Endothelial cell of umbilical vein (primary cell): ENCODE results near the gene PCYOX1L. TPM values are rescaled to one million over a fixed set of nuclear protein-coding genes. Genes with fewer than 3 reads are reported as not detected.

Experiments
- BruUV-seq: library from RNA; stranded (reverse); fragments of 400-500 nt; replicated peaks from 2 replicates; lab custom pipeline; 2021; lab: Mats Ljungman, UMichigan
- CTCF ChIA-PET: fragments of 300-600, 350-600 bp; sonication (Branson Sonifier 250); formaldehyde crosslinking; loops from one replicate; lab custom pipeline; 2021; ENCODE audit warnings: antibody characterized with exemption, inconsistent platforms; lab: Charles Lee
- POLR2A ChIA-PET: fragments of 300-600, 350-600 bp; sonication (Branson Sonifier 250); formaldehyde crosslinking; loops from one replicate; lab custom pipeline; 2021; ENCODE audit warnings: antibody characterized with exemption, inconsistent platforms; lab: Charles Lee
- DNase-seq: peaks from one replicate; pipeline ENCODE4 v3.0.0-alpha.2; 2011; ENCODE audit warnings: low read depth, low spot score
- FAIRE-seq: peaks from 2 replicates; lab custom pipeline; 2011; peaks lifted over from hg19 to GRCh38; lab: Jason Lieb, UNC
- H2AFZ ChIP-seq: 2 replicates; pipeline ENCODE4 v1.6.0; 2012; ENCODE audit warnings: low read depth, low read length, control low read depth, inconsistent platforms
- H3K27ac ChIP-seq: 2 replicates; pipeline ENCODE4 v1.5.1; 2011; ENCODE audit warnings: low read depth, mild to moderate bottlenecking, control low read depth, low read length, moderate library complexity; ENCODE audit not compliant: insufficient read depth
- H3K27me3 ChIP-seq, 2 experiments: 2 replicates each; pipeline versions ENCODE4 v1.6.0 to v1.6.1; 2011; ENCODE audit warnings: low read length in 2 of 2, mixed read lengths in 1 of 2; ENCODE audit not compliant: control insufficient read depth in 2 of 2, insufficient read depth in 2 of 2
- H3K36me3 ChIP-seq, 2 experiments: 2 replicates in 1 of 2; 3 replicates in 1 of 2; pipeline ENCODE4 v1.5.1; 2011; ENCODE audit warnings: low read length in 2 of 2, mild to moderate bottlenecking in 1 of 2, moderate library complexity in 1 of 2; ENCODE audit not compliant: control insufficient read depth in 2 of 2, insufficient read depth in 2 of 2; ENCODE audit errors: extremely low read depth in 1 of 2
- H3K4me1 ChIP-seq: 3 replicates; pipeline ENCODE4 v1.5.1; 2011; ENCODE audit warnings: mild to moderate bottlenecking, low read length; ENCODE audit not compliant: control insufficient read depth, insufficient read depth; ENCODE audit errors: extremely low read depth
- H3K4me2 ChIP-seq: 2 replicates; pipeline ENCODE4 v1.6.1; 2011; ENCODE audit warnings: low read length, control low read depth, mixed read lengths; ENCODE audit not compliant: insufficient read depth
- H3K4me3 ChIP-seq, 3 experiments: fragments of 200-600 bp in 1 of 3; sonication (generic), shearing (Covaris generic) in 1 of 3; replicated peaks in 1 of 3; 2 replicates each; pipeline ENCODE4 v1.5.1; 2011 to 2016; ENCODE audit warnings: control low read depth in 3 of 3, low read length in 3 of 3, mild to moderate bottlenecking in 2 of 3, inconsistent platforms in 1 of 3, low read depth in 1 of 3, moderate library complexity in 1 of 3; ENCODE audit not compliant: insufficient read depth in 1 of 3
- H3K79me2 ChIP-seq: 2 replicates; pipeline ENCODE4 v1.6.0; 2012; ENCODE audit warnings: low read length, inconsistent platforms; ENCODE audit not compliant: control insufficient read depth, insufficient read depth
- H3K9ac ChIP-seq: replicated peaks from 2 replicates; pipeline ENCODE3; 2011; ENCODE audit warnings: low read length, control low read depth; ENCODE audit not compliant: insufficient read depth; ENCODE audit errors: extremely low read depth
- H3K9me1 ChIP-seq: replicated peaks from 3 replicates; pipeline ENCODE4 v1.6.0; 2011; ENCODE audit warnings: mild to moderate bottlenecking, low read length; ENCODE audit not compliant: control insufficient read depth, insufficient read depth; ENCODE audit errors: extremely low read depth
- H3K9me3 ChIP-seq: replicated peaks from 2 replicates; pipeline ENCODE4 v1.5.1; 2012; ENCODE audit warnings: low read length, inconsistent platforms; ENCODE audit not compliant: control insufficient read depth, insufficient read depth
- H4K20me1 ChIP-seq: replicated peaks from 2 replicates; pipeline ENCODE3; 2011; ENCODE audit warnings: mild to moderate bottlenecking, low read length; ENCODE audit not compliant: control insufficient read depth, insufficient read depth; ENCODE audit errors: extremely low read depth
- EZH2 ChIP-seq: IDR thresholded peaks from 2 replicates; pipeline ENCODE4 v1.6.1; 2012; ENCODE audit warnings: borderline replicate concordance, low read depth, mild to moderate bottlenecking, moderate library complexity, low read length, inconsistent platforms; ENCODE audit not compliant: severe bottlenecking
- FOS ChIP-seq: IDR thresholded peaks from 2 replicates; pipeline ENCODE4 v1.6.1; 2011; ENCODE audit warnings: mild to moderate bottlenecking, low read length, moderate library complexity, borderline replicate concordance; ENCODE audit not compliant: insufficient read depth
- GATA2 ChIP-seq: IDR thresholded peaks from 2 replicates; pipeline ENCODE4 v1.7.0; 2011; ENCODE audit warnings: low read depth, mild to moderate bottlenecking, moderate library complexity, mixed read lengths, low read length; ENCODE audit not compliant: insufficient read length, insufficient read depth
- JUN ChIP-seq: IDR thresholded peaks from 2 replicates; pipeline ENCODE4 v1.6.1; 2011; ENCODE audit warnings: borderline replicate concordance, low read depth; ENCODE audit not compliant: insufficient read length, insufficient read depth
- MYC ChIP-seq: IDR thresholded peaks from one replicate; pipeline ENCODE4 v1.6.1; 2011; ENCODE audit warnings: mild to moderate bottlenecking, low read depth, low read length
- POLR2A ChIP-seq: IDR thresholded peaks from 2 replicates; pipeline ENCODE4 v1.6.1; 2012; ENCODE audit warnings: low read depth, mild to moderate bottlenecking, control low read depth, low read length
- POLR2AphosphoS5 ChIP-seq: IDR thresholded peaks from 2 replicates; pipeline ENCODE4 v1.6.1; 2012; ENCODE audit warnings: low read depth, mild to moderate bottlenecking, control low read depth, low read length, moderate library complexity; ENCODE audit not compliant: insufficient read depth
- dilution Hi-C: fragments of 300-500 bp; cut with MboI; formaldehyde crosslinking; loops from one replicate; pipeline ENCODE4 v1.15.0; 2019; ENCODE audit warnings: low sequenced_read_pairs; ENCODE audit not compliant: extremely low pct_ligation_motif_present
- intact Hi-C: fragments of 100-400 bp; cut with micrococcal nuclease; formaldehyde crosslinking; loops from one replicate; pipeline ENCODE4 v1.10.0; 2022
- polyA plus RNA-seq, 4 experiments: library from polyadenylated mRNA; depleted of rRNA in 3 of 4; stranded (reverse) in 3 of 4; unstranded in 1 of 4; fragments of >200 nt; gene quantifications; 2 replicates each; pipeline versions ENCODE4 v1.2.1 to v1.2.3, GENCODE V29; 2011 to 2012; ENCODE audit warnings: missing spikeins in 1 of 4
- total RNA-seq: library from RNA; stranded (reverse); gene quantifications from 2 replicates; pipeline ENCODE4 v1.2.3, GENCODE V29; 2021
- TF ChIP-seq, protein P1 (sequence below): IDR thresholded peaks from 2 replicates; pipeline ENCODE4 v1.6.1; 2011; ENCODE audit not compliant: insufficient read depth, insufficient read length
- TF ChIP-seq, protein P2 (sequence below), 2 donors: IDR thresholded peaks; 1 replicate in 1 of 2; 2 replicates in 1 of 2; pipeline ENCODE4 v1.5.1; 2011; ENCODE audit warnings: low read length in 2 of 2, mild to moderate bottlenecking in 2 of 2, moderate library complexity in 2 of 2, control low read depth in 1 of 2, inconsistent platforms in 1 of 2, low read depth in 1 of 2; ENCODE audit not compliant: insufficient read depth in 1 of 2; ENCODE audit errors: extremely low read depth in 1 of 2

The PCYOX1L gene
- total and polyA plus RNA-seq, 2 donors (not counting 3 experiments of a cell fraction or from before 2014, with no cell fraction given) = 23.3 to 28.1 TPM

DNA sequence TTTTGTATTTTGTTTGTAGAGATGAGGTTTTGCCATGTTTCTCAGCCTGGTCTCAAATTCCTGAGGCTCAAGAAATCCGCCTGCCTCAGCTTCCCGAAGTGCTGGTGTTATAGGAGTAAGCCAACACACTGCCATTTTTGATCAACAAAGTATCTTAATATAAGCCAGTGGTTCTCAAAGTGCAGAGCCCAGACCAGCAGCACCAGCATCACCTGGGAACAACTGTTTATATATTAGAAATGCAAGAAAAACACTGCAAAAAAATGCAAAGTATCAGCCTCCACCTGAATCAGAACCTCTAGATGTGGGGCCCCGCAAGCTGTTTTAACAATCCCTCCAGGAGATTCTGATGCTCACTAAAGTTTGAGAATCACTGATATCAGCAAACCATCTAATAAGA is 15.1 kb downstream of the PCYOX1L start:
- intact Hi-C loops (no loop called here), dilution Hi-C loops (no loop called here)
- Histone ChIP-seq H3K79me2 (no peaks in the 10 kb centered on the region), H3K9me3 (no peaks in the 10 kb centered on the region), H3K4me1 (no peaks in the 10 kb centered on the region), H3K9ac (no peak overlapping the region), H3K4me2 (no peak overlapping the region), H3K36me3 (no peaks in the 10 kb centered on the region), H3K4me3 (no peak overlapping the region), H4K20me1 (no peaks in the 10 kb centered on the region), H3K27me3 (no peaks in the 10 kb centered on the region), H3K9me1 (no peaks in the 10 kb centered on the region), H2AFZ (no peak overlapping the region), H3K27ac (no peak overlapping the region)
- no peak for FAIRE-seq
- POLR2A ChIA-PET = no interaction called here
- no peak for DNase-seq
- TF ChIP-seq GATA2 (no peak), POLR2A (no peak), FOS (no peak), JUN (no peak), MYC (no peak), POLR2AphosphoS5 (no peak), EZH2 (no peak)
- TF ChIP-seq, protein P1, sequence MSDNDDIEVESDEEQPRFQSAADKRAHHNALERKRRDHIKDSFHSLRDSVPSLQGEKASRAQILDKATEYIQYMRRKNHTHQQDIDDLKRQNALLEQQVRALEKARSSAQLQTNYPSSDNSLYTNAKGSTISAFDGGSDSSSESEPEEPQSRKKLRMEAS = no peak
- TF ChIP-seq, protein P2, sequence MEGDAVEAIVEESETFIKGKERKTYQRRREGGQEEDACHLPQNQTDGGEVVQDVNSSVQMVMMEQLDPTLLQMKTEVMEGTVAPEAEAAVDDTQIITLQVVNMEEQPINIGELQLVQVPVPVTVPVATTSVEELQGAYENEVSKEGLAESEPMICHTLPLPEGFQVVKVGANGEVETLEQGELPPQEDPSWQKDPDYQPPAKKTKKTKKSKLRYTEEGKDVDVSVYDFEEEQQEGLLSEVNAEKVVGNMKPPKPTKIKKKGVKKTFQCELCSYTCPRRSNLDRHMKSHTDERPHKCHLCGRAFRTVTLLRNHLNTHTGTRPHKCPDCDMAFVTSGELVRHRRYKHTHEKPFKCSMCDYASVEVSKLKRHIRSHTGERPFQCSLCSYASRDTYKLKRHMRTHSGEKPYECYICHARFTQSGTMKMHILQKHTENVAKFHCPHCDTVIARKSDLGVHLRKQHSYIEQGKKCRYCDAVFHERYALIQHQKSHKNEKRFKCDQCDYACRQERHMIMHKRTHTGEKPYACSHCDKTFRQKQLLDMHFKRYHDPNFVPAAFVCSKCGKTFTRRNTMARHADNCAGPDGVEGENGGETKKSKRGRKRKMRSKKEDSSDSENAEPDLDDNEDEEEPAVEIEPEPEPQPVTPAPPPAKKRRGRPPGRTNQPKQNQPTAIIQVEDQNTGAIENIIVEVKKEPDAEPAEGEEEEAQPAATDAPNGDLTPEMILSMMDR (IDR thresholded peaks at IDR 0.05; ENCODE audit: extremely low read depth in 1 of 2, insufficient read depth in 1 of 2, low read depth in 1 of 2, low read length in 2 of 2) = no peak
- BruUV-seq = no TSS peak
- CTCF ChIA-PET = interaction anchor here (0.7 to 4.0 kb wide), 11 partner anchors 9 to 231 kb away, joined by 3 to 81 read pairs (median 9); partner anchors contain the start of gene ABLIM3
